Pons (tissue), 1 donor: ENCODE measurements around the gene SLC25A19.

Experiments used
- DNase-seq: peaks from one replicate; pipeline ENCODE4 v3.0.0-alpha.2; 2016; ENCODE audit warnings: low spot score

SLC25A19 gene

GRCh38 chr17:75241502-75241901 lies 47.7 kb downstream of the SLC25A19 start:
- no peak for DNase-seq

DNA sequence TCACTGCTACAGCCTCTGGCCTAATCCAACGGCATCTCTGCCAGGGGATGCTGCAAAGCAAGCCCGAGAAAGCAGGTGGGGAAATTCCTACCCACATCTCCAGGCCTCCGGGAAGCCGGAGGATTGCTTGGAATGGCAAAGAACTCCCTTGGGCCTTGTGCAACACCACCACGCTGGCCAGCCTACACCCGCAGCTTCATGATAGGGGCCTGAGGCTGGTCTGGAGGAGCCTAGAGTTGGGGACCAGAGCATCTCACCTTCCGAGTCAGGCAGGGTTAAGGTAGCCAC lies 48.1 kb downstream of the SLC25A19 start:
- DNase-seq: no peak

- no peak for DNase-seq
Measured at GRCh38 chr17:75240394-75241142, 48.7 kb downstream of the SLC25A19 start.

- DNase-seq: no peak
Measured at GRCh38 chr17:75239778-75240393, 49.3 kb downstream of the SLC25A19 start.

GRCh38 chr17:75239214-75239613 lies 50.0 kb downstream of the SLC25A19 start:
- DNase-seq: no peak

GRCh38 chr17:75238684-75239191 lies 50.5 kb downstream of the SLC25A19 start:
- peak; percentile 55 for DNase-seq

- no peak for DNase-seq
Measured at GRCh38 chr17:75238020-75238580, 51.1 kb downstream of the SLC25A19 start.

- no peak for DNase-seq
Measured at GRCh38 chr17:75237100-75238014, 51.9 kb downstream of the SLC25A19 start.

- DNase-seq: no peak
Measured at GRCh38 chr17:75232786-75233185, 56.4 kb downstream of the SLC25A19 start.

- DNase-seq: no peak
Measured at GRCh38 chr17:75231741-75232464, 57.3 kb downstream of the SLC25A19 start.

GRCh38 chr17:75231071-75231470 lies 58.2 kb downstream of the SLC25A19 start:
- DNase-seq: no peak

GRCh38 chr17:75228847-75229246 lies 60.4 kb downstream of the SLC25A19 start:
- DNase-seq: no peak

- DNase-seq: peak; percentile 77
Measured at GRCh38 chr17:75228305-75228704, 60.9 kb downstream of the SLC25A19 start.

GRCh38 chr17:75227729-75228128 lies 61.5 kb downstream of the SLC25A19 start:
- no peak for DNase-seq

DNA sequence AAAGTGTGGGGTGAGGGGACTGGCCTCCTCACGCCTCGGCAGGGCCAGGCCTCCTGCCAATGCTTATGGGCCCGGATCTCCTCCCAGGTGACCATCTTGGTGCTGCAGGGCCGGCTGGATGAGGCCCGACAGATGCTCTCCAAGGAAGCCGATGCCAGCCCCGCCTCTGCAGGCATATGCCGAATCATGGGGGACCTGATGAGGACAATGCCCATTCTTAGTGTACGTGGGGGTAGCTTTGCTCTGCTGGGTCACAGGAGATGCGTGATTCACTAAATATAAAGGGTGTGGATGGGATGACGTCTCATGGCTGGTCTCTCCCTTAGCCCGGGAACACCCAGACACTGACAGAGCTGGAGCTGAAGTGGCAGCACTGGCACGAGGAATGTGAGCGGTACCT lies 64.2 kb downstream of the SLC25A19 start:
- no peak for DNase-seq
